ENCODE data around the gene SHROOM3. TPM values are rescaled to one million over a fixed set of nuclear protein-coding genes. Genes with fewer than 3 reads are reported as not detected.

Gene SHROOM3
- total RNA-seq, 1 donor from 2014 or later = 33.2 TPM

- DNase-seq (ENCODE audit: low spot score) = no peak
Observed at GRCh38 chr4:76540486-76540885, 105.5 kb downstream of the SHROOM3 start.

- no peak for DNase-seq (ENCODE audit: low spot score)
Observed at GRCh38 chr4:76543378-76543777, 108.3 kb downstream of the SHROOM3 start.

GRCh38 chr4:76544725-76545124 lies 109.7 kb downstream of the SHROOM3 start:
- DNase-seq (ENCODE audit: low spot score) = no peak

DNA sequence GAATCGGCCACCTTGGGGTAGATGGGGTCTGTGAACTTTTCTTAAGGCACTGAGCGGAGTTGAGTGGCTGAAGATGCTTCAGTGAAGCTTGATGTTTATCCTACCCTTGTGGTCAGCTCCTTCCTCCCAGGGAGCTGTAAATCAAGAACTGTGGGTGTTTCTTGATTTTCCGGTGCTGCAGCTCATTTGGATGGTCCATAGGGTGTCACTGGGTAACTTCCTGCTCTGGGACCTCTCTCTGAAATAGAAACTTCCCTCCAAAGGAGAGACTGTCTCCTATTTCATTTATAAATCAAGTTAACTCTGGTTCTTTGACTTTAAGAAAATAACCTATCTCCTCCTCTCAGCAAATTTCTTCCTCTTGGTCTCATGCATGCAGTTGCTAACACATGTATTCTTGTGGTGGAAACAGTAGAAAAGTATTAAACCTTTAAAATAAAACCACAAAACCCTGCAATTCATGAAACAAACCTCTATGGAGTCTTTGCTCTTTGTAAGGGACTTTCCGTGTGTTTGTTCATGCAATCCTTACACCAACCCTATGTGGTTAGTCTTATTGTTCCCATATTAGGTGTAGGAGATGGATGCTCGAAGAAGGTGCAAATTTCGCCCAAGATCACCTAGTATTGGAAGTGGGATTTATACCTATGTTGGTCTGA lies 110.3 kb downstream of the SHROOM3 start:
- DNase-seq (ENCODE audit: low spot score) = no peak

GRCh38 chr4:76546327-76546726 lies 111.3 kb downstream of the SHROOM3 start:
- DNase-seq (ENCODE audit: low spot score) = no peak

DNA sequence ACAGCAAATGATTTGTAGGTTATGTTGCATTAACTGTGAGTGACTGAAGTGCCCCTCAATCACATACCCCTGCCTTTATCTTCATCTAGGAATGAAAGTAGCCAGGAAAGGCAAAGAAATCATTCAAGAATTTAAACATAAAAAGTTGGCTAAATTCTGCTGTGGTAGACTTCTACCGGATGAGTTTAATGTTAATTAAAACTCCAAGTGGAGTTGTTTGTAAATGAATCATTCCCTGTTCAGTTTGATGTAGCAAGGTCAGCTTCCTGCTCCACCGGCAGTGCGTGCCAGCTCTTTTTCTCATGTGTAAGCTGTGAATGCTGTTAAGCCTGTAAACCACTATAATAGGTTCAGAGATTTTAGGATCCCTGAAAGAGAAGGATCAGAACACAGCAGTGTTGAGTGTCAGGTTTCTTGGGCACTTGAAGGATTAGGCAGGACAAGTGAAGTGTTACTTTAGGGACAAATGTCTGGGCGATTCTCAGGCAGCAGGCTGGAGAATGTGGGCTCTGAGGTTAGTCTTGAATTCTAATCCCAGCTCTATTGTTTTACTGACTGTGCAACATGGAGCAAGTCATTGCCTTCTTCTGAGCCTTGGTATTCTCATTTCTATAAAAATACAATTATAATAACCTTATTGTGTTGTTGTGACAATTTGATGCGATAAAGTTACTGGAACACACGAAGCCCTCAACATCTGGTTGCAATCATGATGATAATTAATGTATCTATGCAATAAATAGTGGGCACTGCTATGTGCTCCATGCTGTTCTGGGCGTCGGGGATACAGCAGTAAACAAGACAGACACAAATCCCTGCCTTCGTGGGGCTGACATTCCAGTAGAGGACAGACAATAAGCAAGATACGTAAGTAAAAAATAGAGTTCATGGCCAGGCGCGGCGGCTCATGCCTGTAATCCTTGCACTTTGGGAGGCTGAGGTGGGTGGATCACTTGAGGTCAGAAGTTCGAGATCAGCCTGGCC lies 112.0 kb downstream of the SHROOM3 start:
- DNase-seq (ENCODE audit: low spot score) = no peak

- no peak for DNase-seq (ENCODE audit: low spot score)
Observed at GRCh38 chr4:76548704-76549103, 113.7 kb downstream of the SHROOM3 start.

DNA sequence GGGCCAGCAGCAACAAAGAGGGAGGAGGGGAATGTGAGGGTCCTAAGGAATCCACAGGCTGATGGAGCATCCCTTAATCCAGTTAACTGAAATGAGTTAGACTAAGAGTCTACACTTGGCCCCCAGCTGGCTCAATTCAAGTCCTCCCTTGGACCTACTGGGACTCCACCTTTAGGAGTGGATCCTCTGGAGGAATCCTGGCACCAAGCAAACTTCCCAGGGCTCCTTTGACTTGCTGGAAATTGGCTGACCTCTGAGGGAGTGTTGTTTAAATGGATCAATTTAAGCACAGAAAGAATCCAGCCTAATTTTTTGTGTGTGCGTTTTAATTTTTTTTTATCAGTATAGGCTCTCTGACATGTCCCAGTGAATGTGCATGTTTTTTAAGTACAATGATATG lies 114.7 kb downstream of the SHROOM3 start:
- DNase-seq (ENCODE audit: low spot score) = no peak

DNA sequence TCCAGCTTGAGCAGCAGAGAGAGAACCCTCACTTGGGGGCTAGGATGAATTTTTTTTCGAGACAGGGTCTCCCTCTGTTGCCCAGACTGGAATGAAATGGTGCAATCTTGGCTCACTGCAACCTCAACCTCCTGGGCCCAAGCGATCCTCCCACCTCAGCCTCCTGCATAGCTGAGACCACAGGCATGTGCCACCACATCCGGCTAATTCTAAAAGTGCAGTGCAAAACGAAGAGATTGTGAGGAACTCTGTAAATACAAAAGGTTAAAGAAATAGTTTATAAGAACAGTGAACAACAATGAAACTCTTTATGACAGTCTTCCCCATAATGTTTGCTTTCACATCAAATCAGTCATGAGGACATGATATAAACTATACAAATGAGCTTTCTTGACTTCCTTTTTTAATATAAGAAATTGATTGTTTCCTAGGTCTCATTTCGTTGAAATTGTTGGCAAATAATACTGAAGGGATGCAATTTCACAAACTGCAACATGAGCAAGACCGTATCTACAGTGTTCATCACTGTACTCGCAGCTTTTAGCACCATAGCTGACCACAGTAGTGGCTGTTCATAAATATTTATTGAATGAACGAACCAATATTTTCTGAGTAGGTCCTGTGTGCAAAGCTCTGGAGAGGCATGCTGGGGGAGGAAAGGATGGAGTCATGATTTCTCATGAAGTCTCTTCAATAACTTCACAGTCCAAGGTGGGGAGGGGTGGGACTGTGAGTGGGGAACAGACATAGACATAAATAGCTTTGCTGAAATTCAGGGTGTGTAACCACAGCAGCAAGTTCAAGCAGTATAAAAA lies 116.1 kb downstream of the SHROOM3 start:
- no peak for DNase-seq (ENCODE audit: low spot score)

- DNase-seq (ENCODE audit: low spot score) = no peak
Observed at GRCh38 chr4:76554630-76555029, 119.6 kb downstream of the SHROOM3 start.

DNA sequence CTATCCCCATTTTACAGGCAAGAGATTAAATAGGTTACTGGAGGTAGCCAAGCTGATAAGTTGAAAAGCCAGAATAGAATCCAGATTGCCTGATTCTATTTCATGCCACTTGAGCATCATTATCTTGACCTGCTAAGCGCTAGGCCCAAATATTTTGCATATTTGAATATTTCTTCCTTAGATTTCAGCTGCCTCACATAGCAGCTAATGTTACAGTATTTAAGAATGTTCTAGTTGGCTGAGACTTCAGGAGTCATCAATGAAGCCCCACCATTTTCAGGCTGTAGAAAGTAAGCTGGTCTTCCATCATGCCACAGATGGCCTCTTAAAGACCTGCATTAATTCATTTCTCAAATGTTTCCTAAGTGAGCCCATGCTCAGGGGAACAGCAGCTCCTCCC lies 121.4 kb downstream of the SHROOM3 start:
- DNase-seq (ENCODE audit: low spot score) = no peak

GRCh38 chr4:76558396-76559235 lies 123.6 kb downstream of the SHROOM3 start:
- DNase-seq (ENCODE audit: low spot score) = no peak

GRCh38 chr4:76559236-76560071 lies 124.4 kb downstream of the SHROOM3 start:
- DNase-seq (ENCODE audit: low spot score) = no peak

- no peak for DNase-seq (ENCODE audit: low spot score)
Observed at GRCh38 chr4:76562161-76562560, 127.1 kb downstream of the SHROOM3 start.

- DNase-seq (ENCODE audit: low spot score) = no peak
Observed at GRCh38 chr4:76562836-76563453, 127.9 kb downstream of the SHROOM3 start.

DNA sequence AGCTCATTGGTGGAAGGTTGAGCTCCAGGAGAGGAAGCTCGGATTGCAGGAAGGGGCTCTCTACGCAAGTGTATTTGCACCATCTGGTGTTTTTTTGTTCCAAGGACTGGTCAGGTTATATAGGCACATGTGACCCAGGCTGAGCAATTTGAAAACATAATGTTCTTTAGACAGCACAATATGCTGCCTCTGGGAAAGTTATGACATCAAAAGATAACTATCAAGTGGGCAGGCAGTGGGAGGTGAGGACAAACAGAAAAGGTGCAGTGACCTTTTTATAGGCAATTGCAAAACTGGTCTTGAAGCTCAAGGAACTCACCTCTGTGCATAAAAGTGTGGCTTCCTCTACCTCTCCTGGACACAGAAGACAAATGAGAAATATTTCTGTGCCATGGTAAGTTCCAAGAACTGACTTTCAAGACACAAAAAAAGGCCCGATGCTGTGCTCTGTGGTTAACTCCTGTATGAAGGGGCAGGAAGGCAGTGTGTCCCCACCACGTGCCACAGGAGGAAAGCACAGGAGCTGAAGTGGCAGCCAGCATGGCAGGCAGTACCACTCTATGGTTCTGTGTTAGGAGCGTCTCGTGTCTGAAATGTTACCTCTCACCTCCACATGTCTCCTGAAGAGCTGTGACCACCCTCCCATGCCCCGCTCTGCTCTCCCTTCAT lies 128.6 kb downstream of the SHROOM3 start:
- no peak for DNase-seq (ENCODE audit: low spot score)

DNA sequence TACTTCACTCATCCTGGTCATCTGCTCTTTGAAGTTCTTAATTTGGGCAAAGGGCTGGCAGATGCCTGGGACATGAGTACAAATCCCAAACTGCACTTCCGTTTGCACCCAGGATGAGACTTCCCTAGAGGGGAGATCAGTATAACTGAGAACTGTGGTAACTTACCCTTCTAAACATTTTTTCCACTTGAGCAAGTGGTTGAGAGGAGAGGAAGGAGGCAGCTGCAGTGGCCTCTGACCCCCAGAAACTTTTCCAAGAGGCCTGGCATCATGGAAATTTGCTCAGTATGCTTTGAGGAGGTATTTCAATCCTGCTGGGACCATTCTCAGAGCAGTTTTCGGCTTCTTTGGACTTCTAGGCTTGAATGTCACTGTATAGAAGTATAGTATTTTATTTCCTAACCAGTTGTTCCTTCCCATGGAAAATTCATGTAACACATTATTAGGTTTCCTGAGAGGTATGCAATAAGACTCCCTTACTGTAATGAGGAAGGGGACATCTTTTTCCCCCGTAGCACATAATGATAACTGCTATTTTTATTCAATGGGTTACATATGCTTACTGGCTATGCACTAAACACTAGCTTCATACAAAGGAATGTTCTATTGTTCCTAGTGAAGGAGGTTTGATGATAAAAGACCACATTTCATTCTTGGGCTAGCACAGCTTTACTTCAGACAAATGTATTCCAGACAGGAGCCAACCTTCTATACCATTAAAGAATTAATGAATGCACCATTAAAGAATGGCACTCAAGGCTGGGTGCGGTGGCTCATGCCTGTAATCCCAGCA lies 129.3 kb downstream of the SHROOM3 start:
- DNase-seq (ENCODE audit: low spot score) = no peak

DNA sequence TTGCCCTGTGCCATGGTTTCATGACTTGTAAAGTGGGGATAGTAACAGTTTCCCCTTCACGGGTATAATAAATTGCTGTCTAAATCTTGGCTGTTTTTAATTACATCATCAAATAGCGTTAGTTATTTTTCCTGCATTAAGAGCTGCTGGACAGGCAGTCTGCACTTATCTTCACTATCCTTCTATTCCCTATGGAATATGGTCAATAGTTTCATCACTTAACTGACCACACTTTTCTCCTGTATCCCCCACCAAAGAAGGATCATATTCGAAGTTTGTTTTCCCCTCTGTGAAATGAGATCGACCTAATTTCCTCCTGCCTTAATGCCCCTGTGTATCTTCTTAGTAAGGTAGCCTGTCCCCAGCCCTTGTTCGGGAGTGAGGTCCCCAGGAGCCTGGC lies 133.2 kb downstream of the SHROOM3 start:
- DNase-seq (ENCODE audit: low spot score) = no peak
